HFFc6 (cell line): ENCODE results near the gene TNFSF4. TPM values are rescaled to one million over a fixed set of nuclear protein-coding genes. Genes with fewer than 3 reads are reported as not detected.

Experiments
- DNase-seq: peaks from one replicate; pipeline ENCODE4 v3.0.0-alpha.2; 2018
- H3K27ac Mint-ChIP-seq: 2 replicates; pipeline ENCODE4 v1.8.0; 2020; ENCODE audit warnings: mild to moderate bottlenecking, mixed read lengths
- H3K27me3 Mint-ChIP-seq: 2 replicates; pipeline ENCODE4 v1.8.0; 2021; ENCODE audit warnings: mild to moderate bottlenecking, moderate library complexity, mixed read lengths; ENCODE audit not compliant: insufficient read depth
- H3K36me3 Mint-ChIP-seq: 2 replicates; pipeline ENCODE4 v1.8.0; 2021; ENCODE audit warnings: low read depth, mixed read lengths
- H3K4me1 Mint-ChIP-seq: 2 replicates; pipeline ENCODE4 v1.8.0; 2020; ENCODE audit warnings: low read depth, mixed read lengths
- H3K4me3 Mint-ChIP-seq: 2 replicates; pipeline ENCODE4 v1.8.0; 2020; ENCODE audit warnings: mild to moderate bottlenecking, moderate library complexity, mixed read lengths
- H3K9me3 Mint-ChIP-seq: 2 replicates; pipeline ENCODE4 v1.8.0; 2020; ENCODE audit warnings: mild to moderate bottlenecking, mixed read lengths
- CTCF ChIP-seq: fragments of 200-600 bp; sonication (generic); IDR thresholded peaks from 2 replicates; pipeline ENCODE4 v1.5.0; 2021; ENCODE audit warnings: antibody characterized with exemption, mild to moderate bottlenecking
- total RNA-seq, 6 experiments: library from RNA; stranded (reverse); fragmentation: NEBNext Ultra II Directional; extraction: Animal tissue kit (Norgen Biotek cat#: 25700); gene quantifications; 2 replicates in 1 of 6; 3 replicates in 5 of 6; pipeline ENCODE4 v1.2.3, GENCODE V29; 2021

Gene TNFSF4
- total RNA-seq, 6 experiments from 2014 or later = 0.68 to 2.0 (median 0.74) TPM

- Mint-ChIP-seq H3K27me3 (no peaks in the 10 kb centered on the region; the same call in 1 of the 2 replicates), H3K36me3 (peaks cover 28% of the 10 kb centered on the region), H3K4me1 (no peaks in the 10 kb centered on the region), H3K4me3 (no peak overlapping the region), H3K9me3 (peaks cover 23% of the 10 kb centered on the region), H3K27ac (no peak overlapping the region)
- TF ChIP-seq CTCF = no peak
- no peak for DNase-seq
These were observed 38.8 kb upstream of the TNFSF4 start for GRCh38 chr1:173245892-173246291.

- Mint-ChIP-seq H3K27me3 (no peaks in the 10 kb centered on the region; the same call in 1 of the 2 replicates), H3K9me3 (peaks cover 26% of the 10 kb centered on the region), H3K4me3 (no peak overlapping the region), H3K27ac (no peak overlapping the region), H3K4me1 (no peaks in the 10 kb centered on the region), H3K36me3 (peaks cover 37% of the 10 kb centered on the region)
- DNase-seq = no peak
- TF ChIP-seq CTCF = no peak
These were observed 36.2 kb upstream of the TNFSF4 start for GRCh38 chr1:173243300-173243699.

GRCh38 chr1:173241528-173242347, 34.6 kb upstream of the TNFSF4 start:
- Mint-ChIP-seq H3K36me3 (peaks cover 38% of the 10 kb centered on the region), H3K27me3 (no peaks in the 10 kb centered on the region), H3K4me1 (no peaks in the 10 kb centered on the region), H3K4me3 (no peak overlapping the region), H3K9me3 (peaks cover 26% of the 10 kb centered on the region), H3K27ac (no peak overlapping the region)
- DNase-seq = no peak
- TF ChIP-seq CTCF = no peak

- no peak for TF ChIP-seq CTCF
- no peaks in the 10 kb centered on the region for H3K27me3 Mint-ChIP-seq
These were observed 33.5 kb upstream of the TNFSF4 start for GRCh38 chr1:173240609-173241008.

GRCh38 chr1:173239058-173239457, 31.9 kb upstream of the TNFSF4 start:
- Mint-ChIP-seq H3K4me3 (no peak overlapping the region), H3K9me3 (peaks cover 25% of the 10 kb centered on the region)

More at GRCh38 chr1:173240609-173241008, 33.5 kb upstream of the TNFSF4 start:
- H3K36me3 Mint-ChIP-seq = peaks cover 42% of the 10 kb centered on the region
- H3K4me1 Mint-ChIP-seq = no peaks in the 10 kb centered on the region
- no peak overlapping the region for H3K27ac Mint-ChIP-seq
- no peak for DNase-seq
- no peak overlapping the region for H3K4me3 Mint-ChIP-seq
- H3K9me3 Mint-ChIP-seq = peaks cover 26% of the 10 kb centered on the region

More at GRCh38 chr1:173239058-173239457, 31.9 kb upstream of the TNFSF4 start:
- DNase-seq = no peak
- no peak for TF ChIP-seq CTCF
- Mint-ChIP-seq H3K27me3 (no peaks in the 10 kb centered on the region), H3K36me3 (peaks cover 41% of the 10 kb centered on the region), H3K4me1 (no peaks in the 10 kb centered on the region), H3K27ac (no peak overlapping the region)
